ENCODE measurements around the gene DBNL.

The DBNL gene

DNA sequence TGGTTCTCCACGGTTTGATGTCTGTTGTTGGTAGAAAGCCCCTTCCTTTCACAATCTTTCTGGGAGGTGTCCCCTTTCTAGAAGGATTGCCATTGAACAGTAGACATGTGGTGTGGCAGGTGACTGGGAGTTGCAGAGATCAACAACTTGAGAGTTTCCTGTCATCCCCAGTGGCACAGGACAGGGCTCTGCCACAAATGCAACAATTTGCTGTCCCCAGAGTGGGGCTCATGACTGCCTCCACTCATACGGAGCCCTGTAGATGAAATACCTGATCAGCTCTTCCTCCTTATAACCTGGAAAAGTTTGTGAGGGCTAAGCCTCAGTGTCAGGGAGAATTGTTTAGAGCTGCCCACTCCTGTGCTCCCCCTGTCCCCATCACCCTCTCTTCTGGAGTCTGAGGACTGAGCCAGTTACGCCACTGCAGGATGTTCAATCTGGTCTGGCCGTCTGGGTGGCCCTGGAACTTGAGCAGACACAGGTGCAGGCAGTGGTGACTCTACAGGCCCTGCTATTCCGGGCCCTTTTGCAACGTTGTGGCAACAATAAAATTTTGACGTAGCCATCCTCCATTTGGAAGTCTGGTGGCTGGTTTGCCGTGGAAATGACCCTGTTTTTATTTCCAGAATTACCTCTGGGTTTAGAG lies 6.5 kb downstream of the DBNL start:
- in situ Hi-C loops (cut with HindIII; ENCODE audit: low pct_ligation_motif_present, low sequenced_read_pairs): no loop called here
- Histone ChIP-seq H3K36me3 (replicated peaks) (peaks cover 48% of the 10 kb centered on the region), H3K4me3 (ENCODE audit: low read depth, low read length) (no peak overlapping the region), H3K27ac (no peak overlapping the region), H3K27me3 (replicated peaks) (no peaks in the 10 kb centered on the region)
- no peak for TF ChIP-seq CTCF (IDR thresholded peaks at IDR 0.05; ENCODE audit: low read depth, low read length, missing control alignments)
- no peak for DNase-seq

DNA sequence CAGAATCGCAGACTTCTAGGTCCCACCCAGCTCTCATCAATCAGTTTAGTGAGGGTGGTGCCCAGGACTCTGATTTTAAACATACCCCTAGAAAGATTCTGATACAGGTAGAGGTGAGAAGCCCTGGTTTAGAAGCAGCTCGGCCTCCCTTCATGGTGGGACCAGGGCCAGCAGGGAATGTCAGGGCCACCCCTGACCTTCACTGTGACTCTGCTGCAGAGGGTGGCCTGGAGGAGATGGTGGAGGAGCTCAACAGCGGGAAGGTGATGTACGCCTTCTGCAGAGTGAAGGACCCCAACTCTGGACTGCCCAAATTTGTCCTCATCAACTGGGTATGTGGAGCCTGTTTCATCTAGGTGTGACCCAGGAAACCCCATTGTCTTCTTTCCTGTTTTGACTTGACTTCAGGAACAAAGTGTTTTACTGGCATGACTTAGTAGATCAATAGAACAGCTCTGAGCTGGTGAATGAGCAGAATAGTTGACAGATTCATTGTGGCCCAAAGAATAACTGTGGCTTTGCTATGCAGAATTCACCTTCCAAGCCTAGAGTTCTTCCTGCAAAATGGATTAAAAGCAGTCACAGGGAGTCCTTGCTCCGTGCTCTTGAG lies 7.2 kb downstream of the DBNL start:
- in situ Hi-C loops (cut with HindIII; ENCODE audit: low pct_ligation_motif_present, low sequenced_read_pairs): no loop called here
- no peak for TF ChIP-seq CTCF (IDR thresholded peaks at IDR 0.05; ENCODE audit: low read depth, low read length, missing control alignments)
- Histone ChIP-seq H3K4me3 (ENCODE audit: low read depth, low read length) (no peak overlapping the region), H3K27me3 (replicated peaks) (no peaks in the 10 kb centered on the region), H3K36me3 (replicated peaks) (peaks cover 50% of the 10 kb centered on the region), H3K27ac (no peak overlapping the region)
- DNase-seq: no peak

DNA sequence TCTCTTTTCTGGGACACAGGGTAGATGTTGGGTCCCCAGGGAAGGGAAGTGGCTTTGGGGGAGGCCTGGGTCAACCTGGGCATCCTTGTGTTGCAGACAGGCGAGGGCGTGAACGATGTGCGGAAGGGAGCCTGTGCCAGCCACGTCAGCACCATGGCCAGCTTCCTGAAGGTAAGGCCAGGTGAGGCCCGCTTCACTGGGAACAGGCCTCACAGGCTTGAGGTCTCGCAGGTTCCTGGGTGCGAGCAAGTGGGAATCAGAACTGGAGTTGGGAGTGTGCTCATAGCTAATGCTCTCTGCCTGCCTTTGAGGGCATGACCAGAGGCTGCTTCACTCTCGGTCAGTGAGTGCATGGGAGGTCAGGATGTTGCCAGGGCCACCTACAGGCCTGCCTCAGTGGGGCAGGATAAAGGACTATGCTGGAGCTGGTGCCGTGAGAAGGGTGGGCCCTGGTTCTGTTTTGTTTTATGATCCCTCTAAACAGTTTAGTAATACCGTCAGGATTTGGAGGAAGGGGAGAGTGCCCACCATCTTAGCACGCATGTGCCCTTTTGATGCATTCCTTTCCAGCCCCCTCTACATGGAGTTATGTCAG lies 8.4 kb downstream of the DBNL start:
- Histone ChIP-seq H3K4me3 (ENCODE audit: low read depth, low read length) (no peak overlapping the region), H3K27ac (no peak overlapping the region), H3K27me3 (replicated peaks) (no peaks in the 10 kb centered on the region), H3K36me3 (replicated peaks) (peaks cover 62% of the 10 kb centered on the region)
- DNase-seq: no peak
- in situ Hi-C loops (cut with HindIII; ENCODE audit: low pct_ligation_motif_present, low sequenced_read_pairs): no loop called here
- TF ChIP-seq CTCF (IDR thresholded peaks at IDR 0.05; ENCODE audit: low read depth, low read length, missing control alignments): no peak

GRCh38 chr7:44056681-44057080 lies 12.2 kb downstream of the DBNL start:
- peaks cover 83% of the 10 kb centered on the region for H3K36me3 ChIP-seq (replicated peaks)
- H3K27ac ChIP-seq: no peak overlapping the region
- TF ChIP-seq CTCF (IDR thresholded peaks at IDR 0.05; ENCODE audit: low read depth, low read length, missing control alignments): no peak
- H3K4me3 ChIP-seq (ENCODE audit: low read depth, low read length): no peak overlapping the region
- in situ Hi-C loops (cut with HindIII; ENCODE audit: low pct_ligation_motif_present, low sequenced_read_pairs): no loop called here
- H3K27me3 ChIP-seq (replicated peaks): no peaks in the 10 kb centered on the region
- DNase-seq: no peak

DNA sequence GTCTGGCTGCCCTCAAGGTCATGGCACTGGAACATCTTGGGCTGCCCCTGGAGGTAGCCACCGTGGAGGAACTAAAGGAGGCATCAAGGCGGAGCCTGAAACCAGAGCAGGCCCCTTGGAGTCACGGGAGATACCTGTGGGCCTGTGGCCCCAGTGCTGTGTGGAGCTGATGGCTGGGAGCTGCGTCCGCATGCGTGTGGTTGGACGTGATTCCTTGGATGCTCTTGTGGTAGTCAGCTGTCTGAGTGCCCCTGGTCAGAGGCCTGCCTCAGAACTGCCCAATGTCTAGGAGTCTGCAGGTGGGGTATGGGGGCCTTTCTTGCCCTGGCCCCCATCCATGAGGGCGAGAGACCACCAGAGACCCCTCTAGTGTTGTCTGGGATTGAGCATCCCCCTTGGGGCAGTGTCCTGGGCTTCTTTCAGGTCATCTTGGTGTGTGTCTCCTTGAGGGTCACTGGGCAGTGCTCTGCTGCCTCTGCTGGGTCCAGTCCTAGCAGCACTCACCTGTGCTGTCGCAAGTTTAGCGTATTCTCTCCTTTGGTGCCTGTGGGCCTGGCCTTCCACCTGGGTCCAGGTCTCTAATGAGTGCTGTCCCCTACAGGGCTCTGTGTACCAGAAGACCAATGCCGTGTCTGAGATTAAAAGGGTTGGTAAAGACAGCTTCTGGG lies 12.8 kb downstream of the DBNL start:
- Histone ChIP-seq H3K4me3 (ENCODE audit: low read depth, low read length) (no peak overlapping the region), H3K27me3 (replicated peaks) (no peaks in the 10 kb centered on the region), H3K36me3 (replicated peaks) (peaks cover 85% of the 10 kb centered on the region), H3K27ac (no peak overlapping the region)
- TF ChIP-seq CTCF (IDR thresholded peaks at IDR 0.05; ENCODE audit: low read depth, low read length, missing control alignments): no peak
- no peak for DNase-seq
- in situ Hi-C loops (cut with HindIII; ENCODE audit: low pct_ligation_motif_present, low sequenced_read_pairs): no loop called here

Measured in brain microvascular endothelial cell (primary cell).